HUDEP-2 (cell line): ENCODE data around the gene LDOC1.
"Not testable (repeated sequence)": the region's sequence is repeated elsewhere in the genome, so short reads cannot be mapped to it uniquely, and the experiment has no call there.

Experiments
- DNase-seq, 76 experiments: peaks; one replicate each; lab custom pipeline; 2025; ENCODE audit not compliant: unreplicated experiment in 76 of 76; lab: John Stamatoyannopoulos, UW

Gene LDOC1

DNA sequence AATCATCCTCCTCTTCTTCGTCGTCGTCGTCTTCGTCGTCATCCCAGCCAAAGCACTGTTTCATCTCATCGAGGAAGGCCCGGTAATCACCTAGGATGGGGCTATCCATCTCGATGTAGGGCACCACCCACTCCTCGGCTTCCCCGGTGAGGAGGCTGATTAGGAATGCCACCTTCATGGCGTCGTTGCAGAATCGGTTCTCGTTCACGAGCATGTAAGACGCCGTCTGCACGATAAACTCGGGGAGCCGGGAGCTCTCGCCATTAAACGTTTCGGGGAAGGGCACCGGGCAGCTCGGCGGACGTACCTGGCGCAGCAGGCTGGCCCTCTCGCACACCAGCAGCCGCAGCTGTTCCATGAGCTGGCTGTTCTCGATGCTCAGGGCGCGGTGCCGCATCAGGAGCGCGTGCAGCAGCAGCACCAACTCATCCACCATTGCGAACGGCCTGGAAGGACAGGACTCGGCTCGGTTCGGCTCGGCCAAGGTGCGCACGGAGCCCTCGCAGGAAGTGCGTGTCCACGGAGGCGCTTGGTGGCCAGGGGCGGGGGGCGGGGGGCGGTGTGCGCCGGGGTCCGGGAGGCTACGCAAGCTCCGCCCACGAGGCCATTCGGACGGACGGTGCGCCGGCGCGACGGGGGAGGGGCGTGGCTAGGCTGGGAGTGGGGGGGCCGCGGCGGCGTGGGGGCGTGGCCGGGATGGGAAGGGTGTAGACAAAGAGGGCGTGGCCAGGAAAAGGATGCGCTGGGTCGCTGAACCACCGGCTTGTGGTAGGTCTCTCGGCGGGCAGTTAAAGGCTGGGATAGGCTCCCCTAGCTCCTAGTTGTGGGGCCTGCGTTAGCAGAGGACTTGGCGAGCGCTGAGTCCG, at the start of gene LDOC1:
LDOC1 (minus strand) TSS at position 544 of the 866 bp plus-strand sequence; CDS start at position 436, 108 bp downstream.
- no peak for DNase-seq

DNA sequence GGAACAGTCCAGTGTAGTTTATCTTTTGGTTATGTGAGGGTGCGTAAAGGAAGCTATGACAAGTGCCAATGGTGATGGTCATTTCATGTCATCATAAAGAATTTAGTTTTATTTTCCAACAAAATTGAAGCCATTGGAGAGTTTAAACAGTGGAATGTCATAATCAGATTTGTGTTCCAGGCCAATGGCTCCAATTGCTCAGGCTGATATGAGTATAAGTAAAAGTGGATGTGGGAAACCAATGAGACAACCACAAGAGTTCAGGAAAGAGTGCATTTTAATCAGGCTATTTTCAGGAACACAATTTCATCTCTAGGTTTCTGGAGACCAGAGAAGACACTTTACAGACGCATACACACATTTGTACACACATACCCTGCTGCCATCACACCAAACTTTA, 44.7 kb upstream of the LDOC1 start:
- no peak for DNase-seq

DNA sequence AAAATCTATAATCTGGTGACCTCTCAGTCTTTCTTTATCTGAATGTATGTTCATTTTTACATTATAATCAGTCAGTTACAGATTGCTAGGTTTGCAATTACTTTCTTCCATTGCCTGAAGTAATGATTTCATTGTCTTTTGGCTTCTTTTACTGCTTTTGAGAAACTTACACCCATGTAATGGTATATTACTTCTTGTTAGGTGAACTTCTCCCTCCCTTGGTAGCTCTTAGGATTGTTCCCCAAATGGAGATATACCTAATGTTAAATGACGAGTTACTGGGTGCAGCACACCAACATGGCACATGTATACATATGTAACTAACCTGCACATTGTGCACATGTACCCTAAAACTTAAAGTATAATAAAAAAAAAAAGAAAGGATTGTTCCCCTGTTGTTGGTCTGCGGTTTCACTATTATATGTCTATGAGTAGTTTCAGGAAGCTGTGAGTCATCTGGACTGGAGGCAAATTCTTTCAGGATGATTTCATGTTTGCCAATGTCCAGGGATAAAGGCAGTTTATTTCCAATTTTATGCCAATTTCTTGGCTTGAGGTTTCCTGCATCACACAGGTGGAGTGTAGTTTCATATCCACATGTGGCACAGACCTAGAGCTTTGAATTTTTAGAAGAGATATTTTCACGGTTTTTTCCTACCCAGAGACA, 43.5 kb upstream of the LDOC1 start:
- no peak for DNase-seq

DNA sequence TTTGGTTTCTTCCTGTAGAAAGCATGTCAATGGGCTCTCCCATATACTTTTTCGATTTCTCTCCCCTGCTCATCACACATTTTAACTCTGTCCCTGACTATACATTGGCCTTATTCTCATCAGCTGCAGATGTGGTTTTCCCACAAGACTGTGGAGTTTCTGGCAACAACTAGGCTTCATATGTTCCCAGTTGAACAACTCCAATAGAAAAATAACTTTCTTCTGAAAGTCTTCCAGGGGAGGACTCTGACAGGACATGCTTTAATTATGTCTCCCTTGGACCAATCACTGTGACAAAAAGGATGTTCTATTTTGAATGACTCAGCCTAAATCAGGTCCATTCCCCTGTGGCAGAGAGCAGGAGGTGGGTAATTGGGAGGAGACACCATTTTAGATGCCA, 37.3 kb upstream of the LDOC1 start:
- no peak for DNase-seq

DNA sequence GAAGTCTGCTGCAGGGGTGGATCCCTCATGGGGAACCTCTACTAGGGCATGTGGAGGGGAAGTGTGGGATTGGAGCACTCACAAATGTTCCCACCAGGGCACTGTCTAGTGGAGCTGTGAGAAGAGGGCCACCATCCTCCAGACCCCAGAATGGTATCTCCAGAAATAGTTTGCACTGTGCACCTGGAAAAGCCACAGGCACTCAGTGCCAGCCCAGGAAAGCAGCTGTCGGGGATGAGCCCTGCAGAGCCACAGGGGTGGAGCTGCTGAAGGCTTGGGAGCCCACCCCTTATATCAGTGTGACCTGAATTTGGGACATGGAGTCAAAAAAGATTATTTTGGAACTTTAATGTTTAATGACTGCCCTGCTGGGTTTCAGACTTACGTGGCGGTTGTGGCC, 25.0 kb upstream of the LDOC1 start:
- no peak for DNase-seq

DNA sequence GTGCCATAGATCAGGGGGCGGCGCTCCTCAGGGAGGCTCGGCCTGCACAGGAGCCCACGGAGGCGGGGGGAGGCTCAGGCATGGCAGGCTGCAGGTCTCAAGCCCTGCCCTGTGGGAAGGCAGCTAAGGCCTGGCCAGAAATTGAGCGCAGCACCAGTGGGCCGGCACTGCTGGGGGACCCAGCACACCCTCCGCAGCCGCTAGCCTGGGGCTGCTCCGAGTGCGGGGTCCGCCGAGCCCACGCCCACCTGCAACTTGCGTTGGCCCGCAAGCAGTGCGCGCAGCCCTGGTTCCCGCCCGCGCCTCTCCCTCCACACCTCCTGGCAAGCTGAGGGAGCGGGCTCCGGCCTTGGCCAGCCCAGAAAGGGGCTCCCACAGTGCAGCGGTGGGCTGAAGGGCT, 11.6 kb upstream of the LDOC1 start:
- DNase-seq: not testable (repeated sequence)

DNA sequence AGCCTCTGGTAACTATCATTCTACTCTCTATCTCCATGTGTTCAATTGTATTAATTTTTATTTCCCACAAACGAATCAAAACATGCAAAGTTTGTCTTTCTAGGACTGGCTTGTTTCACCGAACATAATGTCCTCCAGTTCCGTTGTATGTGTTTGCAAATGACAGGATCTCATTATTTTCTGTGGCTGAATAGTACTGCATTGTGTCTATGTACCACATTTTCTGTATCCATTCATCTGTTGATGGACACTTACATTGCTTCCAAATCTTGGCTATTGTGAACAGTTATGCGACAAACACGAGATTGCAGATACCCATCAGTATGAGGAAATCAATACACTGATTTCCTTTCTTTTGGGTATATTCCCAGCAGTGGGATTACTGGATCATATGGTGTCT, 8.4 kb upstream of the LDOC1 start:
- DNase-seq: no peak

DNA sequence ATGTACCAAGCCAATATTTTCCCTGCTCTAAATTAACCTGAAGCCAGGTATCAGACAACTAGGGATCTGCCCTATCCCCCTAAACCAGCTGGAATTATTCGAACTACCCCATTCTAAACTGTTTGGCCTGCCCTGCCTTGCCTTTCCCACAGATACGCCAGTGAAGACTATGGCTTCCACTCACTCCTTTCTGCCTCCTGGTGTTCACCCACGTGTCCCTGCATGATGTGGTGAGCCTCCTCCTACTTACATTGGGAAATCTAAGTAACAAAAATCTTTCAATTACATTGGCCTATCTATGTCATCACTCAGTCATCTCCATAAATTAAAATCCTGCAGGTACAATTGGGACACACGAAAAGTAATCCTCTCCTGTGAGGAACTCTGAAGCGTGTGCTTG, 6.1 kb upstream of the LDOC1 start:
- no peak for DNase-seq

DNA sequence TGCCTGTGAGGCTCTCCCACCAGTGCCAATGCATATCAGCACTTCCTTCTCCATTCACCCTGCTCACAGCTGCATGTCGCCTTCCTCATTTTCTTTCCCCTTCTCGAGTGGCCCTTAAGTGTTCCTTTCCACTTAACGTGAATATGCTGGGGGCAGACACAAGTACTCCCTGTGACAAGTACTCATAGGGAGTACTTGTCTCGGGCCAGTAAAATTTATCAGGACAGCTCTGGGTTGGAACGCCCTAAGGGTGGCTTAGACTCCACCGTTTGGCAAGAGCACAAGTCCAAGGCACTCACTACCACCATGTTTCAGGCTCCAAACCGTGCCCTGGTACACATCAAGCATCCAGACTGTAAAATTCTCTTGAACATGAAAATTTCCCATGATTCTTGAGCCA, 3.9 kb upstream of the LDOC1 start:
- DNase-seq: no peak

DNA sequence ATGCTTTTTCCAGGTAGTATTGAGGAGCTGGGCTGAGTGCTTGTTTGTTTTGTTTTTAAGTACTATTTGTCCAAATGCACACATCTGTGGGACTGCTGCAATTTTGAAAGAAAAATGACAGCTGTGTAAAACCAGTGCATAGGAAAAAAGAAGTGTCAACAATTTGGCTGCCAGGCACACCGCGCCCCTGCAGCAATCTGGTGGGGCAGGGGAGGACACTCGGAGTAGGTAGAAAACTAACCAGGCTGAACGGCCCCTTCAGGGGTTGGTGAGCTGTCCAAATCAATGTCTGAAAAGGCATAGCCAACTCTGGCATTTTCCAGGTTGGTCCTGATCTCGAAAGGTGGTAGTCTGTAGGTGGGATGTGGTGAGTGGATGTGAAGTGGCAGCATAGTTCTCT, 1.1 kb downstream of the LDOC1 start:
- no peak for DNase-seq

DNA sequence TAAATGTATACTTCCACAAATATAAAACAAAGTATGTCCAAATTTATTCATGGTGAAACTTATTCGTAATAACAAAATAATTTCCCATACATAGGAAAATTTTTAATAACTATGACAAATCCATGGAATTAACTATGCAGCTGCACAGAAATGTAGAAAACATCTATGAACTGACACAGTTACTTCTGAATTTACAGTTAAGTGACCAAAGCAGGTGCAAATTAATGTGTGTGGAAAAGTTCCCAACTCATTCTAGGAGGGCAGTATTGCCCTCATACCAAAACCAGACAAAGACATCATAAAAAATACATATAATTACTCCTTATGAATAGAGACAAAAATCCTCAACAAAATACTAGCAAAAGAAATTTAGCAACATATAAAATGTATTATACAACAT, 12.5 kb downstream of the LDOC1 start:
- DNase-seq: no peak

DNA sequence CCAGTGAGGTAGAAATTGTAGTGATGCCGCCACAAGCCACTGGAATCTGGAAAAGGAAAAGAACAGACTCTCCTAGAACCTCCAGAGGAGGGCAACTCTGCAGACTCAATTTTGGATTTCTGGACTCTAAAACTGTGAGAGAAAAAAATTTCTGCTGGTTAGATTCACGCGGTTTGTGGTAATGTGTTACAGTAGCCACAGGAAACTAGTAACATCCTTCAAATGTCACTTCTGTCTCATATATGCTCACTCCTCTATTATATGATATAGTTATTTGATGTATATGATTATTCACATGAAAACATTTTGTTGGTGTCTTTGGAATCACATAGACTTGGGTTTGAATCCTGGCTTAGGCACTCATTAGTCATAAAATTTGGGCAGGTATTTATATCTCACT, 18.8 kb downstream of the LDOC1 start:
- DNase-seq: no peak

DNA sequence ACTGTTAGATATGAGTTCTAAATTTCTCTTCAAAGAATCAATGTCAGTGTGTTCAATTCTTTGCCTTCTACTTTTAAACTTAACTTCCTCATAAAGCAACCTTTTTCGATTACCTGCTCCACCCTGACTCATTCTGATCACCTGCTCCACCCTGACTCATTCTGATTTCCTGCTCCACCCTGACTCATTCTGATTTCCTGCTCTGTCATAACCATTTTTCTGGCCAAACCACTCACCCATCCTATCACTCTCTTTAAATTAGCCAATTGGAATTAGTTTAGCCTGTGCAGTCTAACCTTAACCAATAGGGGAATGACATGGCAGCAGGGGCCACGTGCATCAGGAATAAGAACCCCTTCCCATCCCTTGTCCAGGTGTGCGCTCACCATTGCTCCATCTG, 21.7 kb downstream of the LDOC1 start:
- DNase-seq: not testable (repeated sequence)

DNA sequence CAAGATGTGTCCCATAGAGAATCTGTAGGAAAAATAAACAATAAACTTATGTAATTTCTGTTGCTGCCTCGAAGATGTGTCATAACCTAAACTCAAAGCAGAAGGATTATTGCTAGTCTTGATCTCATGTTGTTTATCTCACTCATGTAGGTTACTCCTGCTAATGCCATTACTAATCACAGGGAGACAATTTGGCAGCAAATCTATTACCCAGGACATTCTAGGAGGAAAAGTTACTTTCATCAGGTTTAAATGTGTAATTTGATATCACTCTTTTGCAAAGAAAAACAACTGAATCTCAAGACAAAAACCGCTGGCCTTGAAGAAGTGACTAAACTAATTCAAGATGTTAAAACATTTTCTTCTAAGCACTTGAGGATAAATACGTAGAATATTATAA, 34.0 kb downstream of the LDOC1 start:
- no peak for DNase-seq

DNA sequence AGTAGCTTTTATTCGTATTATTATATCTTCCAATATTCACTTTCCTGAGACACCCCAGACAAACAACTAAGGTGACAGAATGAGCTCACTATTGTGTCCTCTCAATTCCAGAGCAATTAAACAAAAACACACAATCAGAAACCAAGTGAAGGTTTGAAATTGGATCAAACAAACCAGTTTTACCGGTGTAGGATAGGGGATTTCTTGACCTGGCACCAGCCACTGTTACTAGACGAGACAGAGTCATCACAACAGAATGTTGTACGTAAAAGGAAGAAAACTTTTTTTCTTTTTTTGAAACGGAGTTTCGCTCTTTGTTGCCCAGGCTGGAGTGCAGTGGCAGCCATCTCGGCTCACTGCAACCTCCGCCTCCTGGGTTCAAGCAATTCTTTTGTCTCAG, 43.7 kb downstream of the LDOC1 start:
- DNase-seq: no peak

DNA sequence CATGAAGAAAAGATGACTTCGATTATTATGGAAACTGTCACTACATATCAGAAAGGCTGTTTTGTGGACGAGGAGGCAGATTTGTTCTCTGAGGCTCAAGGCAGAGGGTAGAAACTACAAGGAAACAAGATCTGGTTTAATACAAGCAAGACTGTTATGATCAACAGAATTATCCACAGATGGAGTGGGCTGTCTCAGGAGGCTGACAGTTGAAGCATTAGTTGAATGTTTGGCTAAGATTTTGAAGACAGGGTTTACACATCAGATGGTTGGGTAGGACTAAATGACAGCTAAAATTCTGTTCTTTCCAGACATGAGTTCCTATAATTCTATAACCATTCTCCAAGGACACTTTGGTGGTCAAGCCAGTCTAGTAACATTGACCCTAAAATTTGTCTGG, 49.8 kb downstream of the LDOC1 start:
- DNase-seq: no peak
